Progenitor cell of endocrine pancreas (in vitro differentiated cells): Measurements from ENCODE around the gene GSTM3. TPM values are rescaled to one million over a fixed set of nuclear protein-coding genes. Genes with fewer than 3 reads are reported as not detected.
"Not testable (repeated sequence)": the region's sequence is repeated elsewhere in the genome, so short reads cannot be mapped to it uniquely, and the experiment has no call there.

Source experiments
- DNase-seq: peaks from one replicate; pipeline ENCODE4 v3.0.0; 2021; ENCODE audit warnings: low spot score; ENCODE audit not compliant: unreplicated experiment
- H3K27ac Mint-ChIP-seq: 2 replicates; pipeline ENCODE4 v1.8.0; 2021; ENCODE audit warnings: mild to moderate bottlenecking, moderate library complexity, mixed read lengths
- H3K27me3 Mint-ChIP-seq: 2 replicates; pipeline ENCODE4 v1.8.0; 2021; ENCODE audit warnings: mixed read lengths
- H3K36me3 Mint-ChIP-seq: 2 replicates; pipeline ENCODE4 v1.8.0; 2022; ENCODE audit warnings: mixed read lengths; ENCODE audit not compliant: insufficient read depth
- H3K4me1 Mint-ChIP-seq: 2 replicates; pipeline ENCODE4 v1.8.0; 2021; ENCODE audit warnings: low read depth, mixed read lengths
- H3K4me3 Mint-ChIP-seq: 2 replicates; pipeline ENCODE4 v1.8.0; 2021; ENCODE audit warnings: low read depth, mild to moderate bottlenecking, moderate library complexity, mixed read lengths
- H3K9me3 Mint-ChIP-seq: 2 replicates; pipeline ENCODE4 v1.8.0; 2021; ENCODE audit warnings: low read depth, mixed read lengths
- CTCF ChIP-seq: fragments of 200-600 bp; sonication (generic); IDR thresholded peaks from one replicate; pipeline ENCODE4 v1.5.0; 2021; ENCODE audit warnings: antibody characterized with exemption, mild to moderate bottlenecking; ENCODE audit not compliant: unreplicated experiment
- total RNA-seq: library from RNA; stranded (reverse); gene quantifications from 2 replicates; pipeline ENCODE4 v1.2.1, GENCODE V29; 2021

Gene GSTM3
- total RNA-seq, 1 donor from 2014 or later = 83.1 TPM

GRCh38 chr1:109759513-109760334 is 18.9 kb upstream of the GSTM3 start:
- H3K4me1 Mint-ChIP-seq = peaks cover 11% of the 10 kb centered on the region
- DNase-seq = no peak
- no peak overlapping the region for H3K27ac Mint-ChIP-seq
- no peaks in the 10 kb centered on the region for H3K36me3 Mint-ChIP-seq
- H3K9me3 Mint-ChIP-seq = no peaks in the 10 kb centered on the region
- H3K4me3 Mint-ChIP-seq = no peak overlapping the region
- H3K27me3 Mint-ChIP-seq = no peaks in the 10 kb centered on the region
- TF ChIP-seq CTCF = no peak

- Mint-ChIP-seq H3K4me3 (no peak overlapping the region), H3K27me3 (no peaks in the 10 kb centered on the region), H3K27ac (no peak overlapping the region), H3K4me1 (peaks cover 3% of the 10 kb centered on the region), H3K36me3 (no peaks in the 10 kb centered on the region), H3K9me3 (no peaks in the 10 kb centered on the region)
- no peak for DNase-seq
- TF ChIP-seq CTCF = no peak
These were observed 17.3 kb upstream of the GSTM3 start for GRCh38 chr1:109757936-109758786.

GRCh38 chr1:109756848-109757521 is 16.1 kb upstream of the GSTM3 start:
- TF ChIP-seq CTCF = no peak
- Mint-ChIP-seq H3K36me3 (no peaks in the 10 kb centered on the region), H3K9me3 (no peaks in the 10 kb centered on the region), H3K27ac (no peak overlapping the region), H3K27me3 (no peaks in the 10 kb centered on the region), H3K4me3 (no peak overlapping the region), H3K4me1 (no peaks in the 10 kb centered on the region)
- no peak for DNase-seq

- H3K27me3 Mint-ChIP-seq, H3K36me3 Mint-ChIP-seq, DNase-seq, H3K4me3 Mint-ChIP-seq, H3K27ac Mint-ChIP-seq, H3K4me1 Mint-ChIP-seq, H3K9me3 Mint-ChIP-seq: not testable (repeated sequence)
These were observed 15.5 kb upstream of the GSTM3 start for GRCh38 chr1:109756325-109756724.

- H3K27ac Mint-ChIP-seq = no peak overlapping the region
- DNase-seq = no peak
- H3K4me3 Mint-ChIP-seq = no peak overlapping the region
- H3K27me3 Mint-ChIP-seq = no peaks in the 10 kb centered on the region
- H3K4me1 Mint-ChIP-seq = no peaks in the 10 kb centered on the region
- H3K9me3 Mint-ChIP-seq = no peaks in the 10 kb centered on the region
- TF ChIP-seq CTCF = no peak
- no peaks in the 10 kb centered on the region for H3K36me3 Mint-ChIP-seq
These were observed 13.9 kb upstream of the GSTM3 start for GRCh38 chr1:109754738-109755137.
